Endometrial microvascular endothelial cells (primary cell): ENCODE results near the gene ZNF385B. TPM values are rescaled to one million over a fixed set of nuclear protein-coding genes. Genes with fewer than 3 reads are reported as not detected.

Experiments
- in situ Hi-C: cut with HindIII; loops from 2 replicates; pipeline ENCODE4 v1.10.0; 2017; ENCODE audit warnings: low sequenced_read_pairs, low pct_unique_long_range_greater_than_20kb; ENCODE audit errors: inconsistent ontology term
- total RNA-seq: library from RNA; depleted of rRNA; stranded (reverse); fragments of >200 nt; gene quantifications from one replicate; pipeline ENCODE4 v1.2.3, GENCODE V29; 2015; ENCODE audit errors: inconsistent ontology term

Gene ZNF385B
- total RNA-seq, 1 donor from 2014 or later: not detected

- in situ Hi-C loops: no loop called here
Observed at GRCh38 chr2:179711375-179711774, 150.0 kb downstream of the ZNF385B start.

DNA sequence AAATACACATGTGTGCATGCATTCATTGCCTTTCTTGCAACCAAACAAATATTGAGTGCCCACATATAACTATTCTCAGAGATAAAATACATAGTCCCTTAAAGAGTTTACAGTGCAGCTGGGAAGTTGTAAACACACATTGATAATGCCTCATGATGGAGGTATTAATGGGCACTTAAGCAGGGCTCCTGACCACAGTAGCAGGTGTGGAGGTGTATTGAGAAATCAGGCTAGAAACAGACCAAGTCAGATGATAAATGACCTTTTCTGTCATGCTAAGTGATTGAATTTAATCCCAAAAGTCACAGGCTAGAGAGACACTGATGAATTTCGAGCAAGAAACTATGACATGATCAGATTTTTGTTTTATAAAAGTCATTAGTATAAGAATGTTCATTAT, 157.7 kb downstream of the ZNF385B start:
- in situ Hi-C loops: no loop called here

GRCh38 chr2:179702912-179703311, 158.5 kb downstream of the ZNF385B start:
- in situ Hi-C loops: no loop called here

DNA sequence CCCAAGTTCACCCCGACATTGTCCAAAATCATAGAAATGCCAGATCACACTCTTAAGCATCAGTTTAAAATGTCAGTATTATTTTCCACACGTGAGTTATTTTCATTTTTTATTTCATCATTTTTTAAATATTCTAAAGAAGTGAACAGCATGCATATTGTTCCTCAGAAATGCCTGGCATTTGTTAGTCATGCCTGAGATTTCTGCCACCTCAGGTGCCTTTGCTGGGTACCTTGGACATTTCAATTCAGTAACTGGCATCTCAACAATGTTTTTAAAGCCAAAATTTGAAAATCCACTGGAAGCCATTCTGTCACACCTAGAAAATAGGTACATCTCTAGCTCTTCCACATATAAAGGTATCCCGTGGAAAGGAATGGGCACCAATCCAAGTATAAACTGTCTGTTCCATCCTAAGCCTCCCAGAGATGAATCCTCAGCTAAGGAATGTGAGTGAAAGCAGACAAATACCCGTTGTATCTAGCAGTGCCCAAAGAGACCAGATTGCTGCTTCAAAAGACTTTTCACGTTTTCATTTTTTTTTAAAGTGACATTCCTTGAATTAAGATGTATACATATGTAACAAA, 159.8 kb downstream of the ZNF385B start:
- in situ Hi-C loops: no loop called here

DNA sequence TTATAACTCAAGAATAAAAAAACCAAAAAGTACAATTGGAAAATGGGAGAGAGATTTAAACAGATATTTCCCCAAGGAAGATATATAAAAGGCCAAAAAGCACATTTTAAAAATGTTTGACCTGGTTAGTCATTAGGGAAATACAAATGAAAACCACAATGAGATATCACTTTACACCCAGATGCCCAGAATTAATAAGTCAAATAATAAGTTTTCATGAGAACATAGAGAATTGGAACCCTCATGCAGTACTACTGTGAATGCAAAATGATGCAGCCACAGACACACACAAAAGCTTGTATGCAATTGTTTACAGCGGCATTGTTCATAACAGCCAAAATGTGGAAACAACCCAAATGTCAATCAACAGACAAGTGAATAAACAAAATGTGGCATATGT, 165.9 kb downstream of the ZNF385B start:
- in situ Hi-C loops: no loop called here

DNA sequence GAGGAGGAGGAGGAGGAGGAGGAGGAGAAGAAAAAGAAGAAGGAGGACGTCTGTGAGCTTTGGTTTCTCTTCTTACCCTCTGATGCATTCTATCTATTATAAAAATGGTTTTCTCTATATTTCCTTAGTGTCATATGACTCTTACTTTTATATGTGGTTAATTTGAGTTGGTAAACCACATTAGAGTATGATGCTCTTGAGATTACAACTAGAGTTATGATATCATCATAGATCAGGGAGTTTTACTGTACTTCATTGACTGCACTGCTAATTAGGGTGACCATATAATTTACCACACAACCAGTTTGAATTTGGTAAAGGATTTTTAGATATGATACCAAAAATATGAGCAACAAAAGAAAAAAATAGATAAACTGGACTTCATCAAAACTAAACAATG, 166.4 kb downstream of the ZNF385B start:
- in situ Hi-C loops: no loop called here

DNA sequence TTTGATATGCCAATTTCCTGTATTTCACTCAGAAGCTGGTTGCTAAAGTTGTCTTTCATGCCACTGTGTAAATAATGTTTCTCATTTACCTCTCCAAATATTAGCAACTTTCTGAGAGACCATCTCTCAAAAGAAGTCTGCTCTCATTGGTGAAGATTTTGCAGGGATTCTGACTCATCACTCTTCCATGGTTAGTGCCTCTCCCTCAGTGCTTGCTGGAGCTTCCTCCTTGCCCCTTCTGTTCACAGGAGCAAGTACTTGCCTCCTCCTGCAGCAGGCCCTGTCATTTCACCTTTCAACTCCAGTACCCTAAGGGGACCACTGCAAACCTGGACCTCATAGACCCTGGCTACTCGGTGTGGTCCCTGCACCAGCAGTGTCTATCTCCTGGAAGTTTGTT, 168.8 kb downstream of the ZNF385B start:
- in situ Hi-C loops: no loop called here

GRCh38 chr2:179692043-179692442, 169.4 kb downstream of the ZNF385B start:
- in situ Hi-C loops: no loop called here

DNA sequence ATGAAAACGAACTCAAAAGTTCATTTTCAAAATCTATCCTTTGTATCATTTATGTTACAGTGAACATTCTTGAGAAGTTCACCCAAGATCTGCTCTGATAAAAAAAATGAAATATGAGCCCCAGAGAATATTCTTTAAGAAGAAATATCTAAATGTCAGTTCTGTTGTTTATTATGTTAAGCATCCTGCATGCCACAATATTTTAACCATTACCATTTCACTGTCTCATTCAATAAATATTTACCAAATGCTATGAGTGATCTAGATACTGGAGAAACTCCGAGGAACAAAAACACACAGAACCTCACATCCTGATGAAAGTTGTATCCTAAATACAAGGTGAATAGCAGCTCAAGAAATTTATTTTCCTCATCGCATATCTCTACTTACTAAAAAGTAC, 170.2 kb downstream of the ZNF385B start:
- in situ Hi-C loops: no loop called here

DNA sequence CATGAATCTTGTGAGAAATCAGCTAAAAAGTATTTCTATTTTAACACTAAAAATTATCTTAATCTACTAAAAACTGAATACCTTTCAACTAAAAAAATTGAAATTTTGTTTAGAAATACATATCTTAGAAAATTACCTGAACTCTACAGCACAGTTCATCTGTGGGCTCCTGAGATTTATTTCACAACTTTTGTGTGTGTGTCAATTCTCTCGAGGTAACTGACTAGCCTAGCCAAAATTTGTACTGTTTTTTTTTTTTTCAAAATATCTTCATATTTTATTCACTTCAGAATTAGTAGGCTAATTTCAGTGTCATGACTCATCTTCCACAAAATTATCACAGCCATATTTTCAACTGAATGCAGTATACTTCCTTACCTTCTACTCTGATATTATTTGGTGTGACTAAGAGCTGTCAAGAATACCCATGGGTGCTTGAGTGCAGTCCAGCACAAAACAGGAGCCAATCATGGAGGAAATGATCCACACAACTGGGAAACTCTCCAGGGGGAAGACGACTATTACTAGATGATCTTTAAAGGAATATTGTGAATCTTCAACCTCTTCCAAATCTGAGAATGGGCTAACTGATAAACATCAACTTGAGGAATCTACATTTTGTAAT, 174.6 kb downstream of the ZNF385B start:
- in situ Hi-C loops: no loop called here

DNA sequence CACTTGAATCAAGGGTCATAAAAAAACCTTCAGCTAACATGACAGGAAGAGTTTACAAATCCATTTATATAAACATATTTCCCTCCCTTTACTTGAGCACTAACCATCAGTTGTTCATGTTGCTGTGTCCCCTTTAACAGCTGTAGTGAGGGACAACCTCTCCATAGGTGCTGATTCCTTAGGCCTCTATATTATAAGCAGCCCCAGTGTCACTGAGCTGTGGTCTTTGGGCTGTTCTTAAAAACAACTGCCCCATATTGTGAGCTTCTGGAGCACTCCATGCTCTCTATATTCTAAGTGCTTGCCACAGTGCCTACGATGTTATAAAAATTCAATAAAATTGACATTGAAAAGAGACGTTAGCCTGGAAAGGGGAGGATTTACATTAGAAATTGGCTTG, 175.3 kb downstream of the ZNF385B start:
- in situ Hi-C loops: no loop called here

DNA sequence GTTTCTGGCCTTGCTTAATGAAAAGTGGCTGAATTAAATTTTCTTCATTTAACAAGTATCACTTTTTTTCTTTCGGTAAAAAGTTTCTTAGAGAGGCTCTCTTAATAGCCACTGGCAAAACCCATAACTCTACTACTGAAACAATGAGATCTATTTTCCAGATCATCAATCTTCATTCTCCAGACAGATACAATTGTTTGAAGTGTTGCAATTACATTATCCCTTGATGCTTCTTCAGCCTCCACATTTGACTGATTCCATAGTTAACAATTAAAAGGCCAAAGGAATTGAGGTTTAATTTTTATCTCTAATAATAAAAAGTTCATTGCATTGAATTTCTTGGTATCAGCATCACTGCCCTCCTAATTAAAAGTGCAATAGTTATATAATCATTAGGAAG, 176.3 kb downstream of the ZNF385B start:
- in situ Hi-C loops: no loop called here

GRCh38 chr2:179682756-179683155, 178.7 kb downstream of the ZNF385B start:
- in situ Hi-C loops: no loop called here

GRCh38 chr2:179677746-179678505, 183.5 kb downstream of the ZNF385B start:
- in situ Hi-C loops: no loop called here

GRCh38 chr2:179677077-179677688, 184.2 kb downstream of the ZNF385B start:
- in situ Hi-C loops: no loop called here

GRCh38 chr2:179675435-179675834, 186.0 kb downstream of the ZNF385B start:
- in situ Hi-C loops: no loop called here

DNA sequence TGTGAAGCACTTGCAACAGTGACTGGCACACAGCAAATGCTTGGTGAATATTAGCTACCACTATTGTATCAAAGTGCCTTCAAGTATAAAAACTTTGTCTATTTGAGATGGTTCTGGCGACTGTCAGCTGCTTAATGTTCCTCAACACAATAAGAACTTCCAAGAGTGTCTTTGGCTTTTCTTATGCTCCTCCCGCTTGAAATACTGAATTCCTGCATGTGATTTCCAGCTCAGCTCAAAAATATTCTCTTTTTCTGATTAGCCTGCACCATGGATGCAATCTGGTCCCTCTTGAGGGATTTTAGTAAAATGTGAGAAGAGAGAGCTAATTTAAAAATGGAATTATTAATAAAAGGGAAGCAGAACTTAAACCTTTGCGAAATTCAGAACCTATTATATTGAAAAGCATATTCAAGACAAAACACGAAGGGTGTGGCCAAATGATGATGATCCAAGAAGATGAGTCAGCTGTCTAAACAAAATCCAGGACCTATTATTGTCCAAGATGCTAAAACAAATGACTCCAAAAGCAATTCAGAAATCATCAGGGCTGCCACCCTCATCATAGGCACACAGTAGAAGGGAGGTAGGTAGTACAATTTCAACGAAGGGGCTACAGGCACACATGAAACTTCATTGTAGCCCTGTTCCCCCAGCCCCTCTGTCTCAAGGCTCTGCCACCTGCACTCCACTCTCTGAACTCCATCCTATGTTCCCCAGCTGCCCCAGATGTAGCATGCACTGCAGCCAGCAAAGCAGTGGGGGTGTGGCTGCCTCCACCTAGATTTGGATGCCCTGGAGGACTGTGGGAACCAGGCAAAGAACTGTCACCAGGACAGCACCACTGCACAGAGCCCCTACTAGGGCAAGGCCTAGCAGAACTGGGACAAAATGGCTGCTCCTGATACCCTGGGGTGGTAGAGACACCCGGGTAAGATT, 190.1 kb downstream of the ZNF385B start:
- in situ Hi-C loops: no loop called here

GRCh38 chr2:179669196-179669595, 192.2 kb downstream of the ZNF385B start:
- in situ Hi-C loops: no loop called here
